ENCODE results near the gene SPOCK1.

SPOCK1 gene

GRCh38 chr5:137215780-137216179 is 283.3 kb downstream of the SPOCK1 start:
- no peak for DNase-seq

- no peak for DNase-seq
These were observed 283.9 kb downstream of the SPOCK1 start for GRCh38 chr5:137215261-137215660.

GRCh38 chr5:137214446-137215189 is 284.5 kb downstream of the SPOCK1 start:
- DNase-seq = no peak

GRCh38 chr5:137212471-137212870 is 286.7 kb downstream of the SPOCK1 start:
- DNase-seq = no peak

- no peak for DNase-seq
These were observed 289.8 kb downstream of the SPOCK1 start for GRCh38 chr5:137209232-137209809.

- no peak for DNase-seq
These were observed 291.9 kb downstream of the SPOCK1 start for GRCh38 chr5:137207023-137207760.

GRCh38 chr5:137206030-137206715 is 293.0 kb downstream of the SPOCK1 start:
- DNase-seq = no peak

- DNase-seq = no peak
These were observed 293.7 kb downstream of the SPOCK1 start for GRCh38 chr5:137205231-137206027.

- no peak for DNase-seq
These were observed 296.0 kb downstream of the SPOCK1 start for GRCh38 chr5:137203011-137203632.

GRCh38 chr5:137201876-137202275 is 297.2 kb downstream of the SPOCK1 start:
- no peak for DNase-seq

GRCh38 chr5:137200906-137201700 is 298.0 kb downstream of the SPOCK1 start:
- no peak for DNase-seq

GRCh38 chr5:137199966-137200365 is 299.2 kb downstream of the SPOCK1 start:
- no peak for DNase-seq

GRCh38 chr5:137199201-137199600 is 299.9 kb downstream of the SPOCK1 start:
- DNase-seq = no peak

GRCh38 chr5:137195483-137195882 is 303.6 kb downstream of the SPOCK1 start:
- DNase-seq = no peak

- no peak for DNase-seq
These were observed 304.8 kb downstream of the SPOCK1 start for GRCh38 chr5:137194300-137194699.

- no peak for DNase-seq
These were observed 306.8 kb downstream of the SPOCK1 start for GRCh38 chr5:137192293-137192743.

GRCh38 chr5:137191179-137191578 is 307.9 kb downstream of the SPOCK1 start:
- DNase-seq = no peak

- no peak for DNase-seq
These were observed 308.7 kb downstream of the SPOCK1 start for GRCh38 chr5:137190441-137190840.

- no peak for DNase-seq
These were observed 309.1 kb downstream of the SPOCK1 start for GRCh38 chr5:137190031-137190430.

GRCh38 chr5:137188566-137188965 is 310.6 kb downstream of the SPOCK1 start:
- no peak for DNase-seq
